Trophoblast cell (in vitro differentiated cells and primary cell): ENCODE measurements around the gene NDST1.
A peak's percentile ranks its signal among the peaks of the same experiment; 100 is the strongest.

Experiments used
- DNase-seq, 2 donors: peaks; one replicate each; pipeline ENCODE4 v3.0.0-alpha.2; 2016
- H2AFZ ChIP-seq: 2 replicates; pipeline ENCODE4 v1.6.1; 2013; ENCODE audit warnings: low read length, moderate library complexity, mild to moderate bottlenecking; ENCODE audit not compliant: insufficient read depth, poor library complexity
- H2AK5ac ChIP-seq: 2 replicates; pipeline ENCODE4 v1.6.1; 2013; ENCODE audit warnings: mild to moderate bottlenecking, low read length
- H2BK120ac ChIP-seq: 2 replicates; pipeline ENCODE4 v1.6.1; 2013; ENCODE audit warnings: low read length, mild to moderate bottlenecking, moderate library complexity; ENCODE audit not compliant: insufficient read depth, poor library complexity
- H2BK12ac ChIP-seq: 2 replicates; pipeline ENCODE4 v1.6.1; 2013; ENCODE audit warnings: mild to moderate bottlenecking, low read length, moderate library complexity
- H2BK5ac ChIP-seq: 2 replicates; pipeline ENCODE4 v1.6.1; 2013; ENCODE audit warnings: low read length, low read depth, moderate library complexity, mild to moderate bottlenecking; ENCODE audit not compliant: poor library complexity
- H3K14ac ChIP-seq: 2 replicates; pipeline ENCODE4 v1.6.1; 2013; ENCODE audit warnings: mild to moderate bottlenecking, low read length
- H3K18ac ChIP-seq: 2 replicates; pipeline ENCODE4 v1.6.1; 2013; ENCODE audit warnings: mild to moderate bottlenecking, low read length
- H3K23ac ChIP-seq: 2 replicates; pipeline ENCODE4 v1.6.1; 2013; ENCODE audit warnings: low read length
- H3K27ac ChIP-seq: 2 replicates; pipeline ENCODE4 v1.5.1; 2013; ENCODE audit warnings: low read depth, mild to moderate bottlenecking, inconsistent platforms, low read length, moderate library complexity
- H3K27me3 ChIP-seq: 2 replicates; pipeline ENCODE4 v1.6.1; 2013; ENCODE audit warnings: inconsistent platforms, mild to moderate bottlenecking, low read length, moderate library complexity; ENCODE audit not compliant: insufficient read depth
- H3K36me3 ChIP-seq, 2 experiments: 1 replicate in 1 of 2; 2 replicates in 1 of 2; pipeline ENCODE4 v1.6.1; 2013; ENCODE audit warnings: low read length in 2 of 2, mild to moderate bottlenecking in 2 of 2, moderate library complexity in 1 of 2; ENCODE audit not compliant: insufficient read depth in 2 of 2, control insufficient read depth in 1 of 2
- H3K4ac ChIP-seq: 2 replicates; pipeline ENCODE4 v1.6.1; 2013; ENCODE audit warnings: low read depth, mild to moderate bottlenecking, low read length, moderate library complexity
- H3K4me1 ChIP-seq, 2 experiments: 1 replicate in 1 of 2; 2 replicates in 1 of 2; pipeline ENCODE4 v1.6.1; 2013; ENCODE audit warnings: low read length in 2 of 2, mild to moderate bottlenecking in 2 of 2, moderate library complexity in 1 of 2; ENCODE audit not compliant: insufficient read depth in 2 of 2, control insufficient read depth in 1 of 2
- H3K4me2 ChIP-seq: 2 replicates; pipeline ENCODE4 v1.6.1; 2013; ENCODE audit warnings: inconsistent platforms, mild to moderate bottlenecking, low read length, moderate library complexity
- H3K4me3 ChIP-seq: 2 replicates; pipeline ENCODE4 v1.5.1; 2013; ENCODE audit warnings: mild to moderate bottlenecking, low read depth, low read length, inconsistent platforms
- H3K79me1 ChIP-seq: one replicate; pipeline ENCODE4 v1.6.1; 2013; ENCODE audit warnings: low read length
- H3K79me2 ChIP-seq: 2 replicates; pipeline ENCODE4 v1.6.1; 2013; ENCODE audit warnings: low read length, mild to moderate bottlenecking; ENCODE audit not compliant: control insufficient read depth, insufficient read depth, poor library complexity
- H3K9ac ChIP-seq: 2 replicates; pipeline ENCODE4 v1.6.1; 2013; ENCODE audit warnings: mild to moderate bottlenecking, low read length
- H3K9me3 ChIP-seq: 2 replicates; pipeline ENCODE4 v1.6.1; 2013; ENCODE audit warnings: low read depth, mild to moderate bottlenecking, control low read depth, inconsistent platforms, low read length; ENCODE audit not compliant: insufficient read depth
- H4K12ac ChIP-seq: 2 replicates; pipeline ENCODE4 v1.6.1; 2013; ENCODE audit warnings: low read depth, mild to moderate bottlenecking, low read length, moderate library complexity
- H4K8ac ChIP-seq: 2 replicates; pipeline ENCODE4 v1.6.1; 2013; ENCODE audit warnings: low read depth, mild to moderate bottlenecking, low read length, moderate library complexity
- H4K91ac ChIP-seq: one replicate; pipeline ENCODE4 v1.6.1; 2013; ENCODE audit warnings: low read depth, mild to moderate bottlenecking, low read length, moderate library complexity
- WGBS: extraction: QIAGEN DNeasy Blood & Tissue Kit; methylation state at CpG from one replicate; pipeline ENCODE4 v1.1.7; 2013; ENCODE audit warnings: missing lambda C conversion rate; ENCODE audit not compliant: insufficient read length, insufficient coverage; ENCODE audit errors: extremely low coverage; 5-methylcytosine and 5-hydroxymethylcytosine counted together

NDST1 gene

GRCh38 chr5:150577378-150578139 is 69.6 kb downstream of the NDST1 start:
- Histone ChIP-seq H3K23ac (no peak overlapping the region), H4K8ac (no peak overlapping the region), H4K91ac (no peak overlapping the region), H3K79me2 (peaks cover 4% of the 10 kb centered on the region), H3K27me3 (no peaks in the 10 kb centered on the region), H3K27ac (no peak overlapping the region), H2BK120ac (no peak overlapping the region), H3K4ac (no peak overlapping the region), H2AK5ac (no peak overlapping the region), H2BK5ac (no peak overlapping the region), H3K4me1 (peaks cover 6 to 10% of the 10 kb centered on the region in 2 experiments), H3K14ac (no peak overlapping the region), H3K9me3 (peaks cover 6% of the 10 kb centered on the region), H2AFZ (no peak overlapping the region), H2BK12ac (no peak overlapping the region), H4K12ac (no peak overlapping the region), H3K36me3 (no peaks in the 10 kb centered on the region), H3K4me2 (no peak overlapping the region), H3K4me3 (peak overlapping the region; percentile 50), H3K18ac (no peak overlapping the region), H3K79me1 (peaks cover 30% of the 10 kb centered on the region), H3K9ac (no peak overlapping the region)
- no peak for DNase-seq
- WGBS = no CpG with 5 or more reads among the region's 10 CpGs

GRCh38 chr5:150578781-150579461 is 71.0 kb downstream of the NDST1 start:
- DNase-seq = no peak
- Histone ChIP-seq H3K79me1 (peaks cover 37% of the 10 kb centered on the region), H3K9me3 (peaks cover 6% of the 10 kb centered on the region), H3K4me3 (no peak overlapping the region), H2BK12ac (peak overlapping the region; percentile 42), H3K14ac (no peak overlapping the region), H3K27me3 (no peaks in the 10 kb centered on the region), H3K27ac (no peak overlapping the region), H3K23ac (no peak overlapping the region), H3K18ac (no peak overlapping the region), H3K4me2 (no peak overlapping the region), H3K4me1 (peaks cover 8 to 10% of the 10 kb centered on the region in 2 experiments), H2AFZ (no peak overlapping the region), H3K36me3 (no peaks in the 10 kb centered on the region), H4K12ac (no peak overlapping the region), H3K4ac (no peak overlapping the region), H4K91ac (peak overlapping the region; percentile 50), H4K8ac (no peak overlapping the region), H2AK5ac (no peak overlapping the region), H2BK120ac (no peak overlapping the region), H3K79me2 (peaks cover 6% of the 10 kb centered on the region), H2BK5ac (no peak overlapping the region), H3K9ac (no peak overlapping the region)
- no CpG with 5 or more reads among the region's 16 CpGs for WGBS

- H3K27me3 ChIP-seq = no peaks in the 10 kb centered on the region
- no peak overlapping the region for H3K18ac ChIP-seq
- H2AFZ ChIP-seq = no peak overlapping the region
- no peak overlapping the region for H3K4ac ChIP-seq
- H2BK120ac ChIP-seq = peak overlapping the region; percentile 65
- no peak overlapping the region for H3K4me2 ChIP-seq
- no peak overlapping the region for H4K12ac ChIP-seq
- no peak overlapping the region for H3K27ac ChIP-seq
- H3K14ac ChIP-seq = no peak overlapping the region
- H3K36me3 ChIP-seq = no peaks in the 10 kb centered on the region
- no peak overlapping the region for H2BK5ac ChIP-seq
- H3K23ac ChIP-seq = no peak overlapping the region
- peak overlapping the region; percentile 41 for H2AK5ac ChIP-seq
- peaks cover 32% of the 10 kb centered on the region for H3K79me1 ChIP-seq
- WGBS = no CpG with 5 or more reads among the region's 11 CpGs
- H4K8ac ChIP-seq = no peak overlapping the region
- no peak for DNase-seq
- peaks cover 6% of the 10 kb centered on the region for H3K9me3 ChIP-seq
- peak overlapping the region; percentile 63 for H4K91ac ChIP-seq
- peaks cover 8 to 10% of the 10 kb centered on the region in 2 experiments for H3K4me1 ChIP-seq
- peak overlapping the region; percentile 66 for H2BK12ac ChIP-seq
- peaks cover 6% of the 10 kb centered on the region for H3K79me2 ChIP-seq
- H3K9ac ChIP-seq = no peak overlapping the region
- H3K4me3 ChIP-seq = no peak overlapping the region
Observed at GRCh38 chr5:150579462-150580400, 71.8 kb downstream of the NDST1 start.

- no CpG with 5 or more reads among the region's 3 CpGs for WGBS
- H4K91ac ChIP-seq = peak overlapping the region; percentile 52
- peaks cover 6% of the 10 kb centered on the region for H3K9me3 ChIP-seq
- no peak overlapping the region for H3K18ac ChIP-seq
- no peak overlapping the region for H2AK5ac ChIP-seq
- H3K4ac ChIP-seq = no peak overlapping the region
- H3K79me1 ChIP-seq = peaks cover 31% of the 10 kb centered on the region
- no peak overlapping the region for H2BK120ac ChIP-seq
- H3K23ac ChIP-seq = no peak overlapping the region
- no peak overlapping the region for H2BK5ac ChIP-seq
- peak overlapping the region; percentile 48 for H2BK12ac ChIP-seq
- no peaks in the 10 kb centered on the region for H3K36me3 ChIP-seq
- no peak overlapping the region for H3K14ac ChIP-seq
- no peak overlapping the region for H4K12ac ChIP-seq
- H3K27ac ChIP-seq = no peak overlapping the region
- no peak overlapping the region for H2AFZ ChIP-seq
- no peak overlapping the region for H3K9ac ChIP-seq
- H3K4me2 ChIP-seq = no peak overlapping the region
- no peaks in the 10 kb centered on the region for H3K27me3 ChIP-seq
- no peak overlapping the region for H3K4me3 ChIP-seq
- no peak overlapping the region for H4K8ac ChIP-seq
- H3K4me1 ChIP-seq = peaks cover 4 to 10% of the 10 kb centered on the region in 2 experiments
- DNase-seq = no peak
- H3K79me2 ChIP-seq = peaks cover 4% of the 10 kb centered on the region
Observed at GRCh38 chr5:150580917-150581316, 73.0 kb downstream of the NDST1 start.
